Esophagus mucosa (tissue), 1 donor: ENCODE results near the gene PATL1. TPM values are rescaled to one million over a fixed set of nuclear protein-coding genes. Genes with fewer than 3 reads are reported as not detected.

Source experiments
- ATAC-seq: fragments of 200-7000 bp; cut with Tn5 transposase; one replicate; pipeline ENCODE4 v1.9.1; 2020
- total RNA-seq: library from RNA; stranded (reverse); gene quantifications from one replicate; pipeline ENCODE4 v1.2.4, GENCODE V29; 2023
- donor health status: DM: yes; HTN: yes; CAD: no.

The PATL1 gene
- total RNA-seq, 1 donor from 2014 or later: 20.6 TPM

DNA sequence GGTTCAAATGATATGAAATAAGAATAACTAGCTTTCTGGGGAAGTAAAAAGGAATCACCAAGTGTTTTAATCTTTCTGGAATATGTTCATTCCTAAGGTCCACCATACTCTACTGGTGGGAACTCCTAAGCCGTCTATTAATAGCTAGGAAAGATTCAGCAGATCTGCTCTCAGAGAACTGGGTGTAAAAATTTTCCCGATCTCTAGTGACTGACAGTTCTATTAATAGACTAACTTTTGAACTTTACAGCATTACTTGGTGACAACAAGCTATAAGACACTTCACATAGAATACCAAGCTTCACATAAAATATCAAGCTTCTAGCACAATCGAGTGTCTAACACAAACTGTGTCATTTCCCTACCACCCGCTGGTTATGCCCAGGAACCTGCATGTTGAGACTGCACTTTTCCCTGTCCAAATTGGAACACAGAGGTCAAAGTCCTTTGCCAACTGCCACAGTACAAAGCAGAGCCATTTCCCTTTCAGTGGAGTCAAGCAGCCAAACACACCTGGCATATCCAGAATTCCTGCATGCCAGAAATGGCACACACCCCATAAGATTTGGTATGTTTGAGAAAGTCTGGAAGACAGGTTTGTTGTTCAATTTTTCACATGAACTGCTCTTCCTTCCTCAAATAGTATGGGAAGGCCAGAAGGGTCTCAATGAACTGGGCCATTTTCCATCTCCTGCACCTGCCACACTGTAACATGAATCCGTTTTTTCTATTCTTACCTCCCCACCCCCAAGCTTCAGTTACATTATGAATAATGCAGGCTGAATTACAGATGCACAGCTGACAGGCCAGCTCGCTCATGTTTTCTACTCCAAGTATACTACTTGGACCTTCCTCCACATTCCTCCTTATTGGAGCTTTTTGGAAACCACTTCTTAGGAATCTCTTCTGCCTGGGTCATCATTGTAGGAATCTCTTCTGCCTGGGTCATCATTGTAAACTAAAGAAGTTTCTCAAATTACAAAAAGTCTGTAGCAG lies 57.0 kb downstream of the PATL1 start:
- no peak for ATAC-seq

DNA sequence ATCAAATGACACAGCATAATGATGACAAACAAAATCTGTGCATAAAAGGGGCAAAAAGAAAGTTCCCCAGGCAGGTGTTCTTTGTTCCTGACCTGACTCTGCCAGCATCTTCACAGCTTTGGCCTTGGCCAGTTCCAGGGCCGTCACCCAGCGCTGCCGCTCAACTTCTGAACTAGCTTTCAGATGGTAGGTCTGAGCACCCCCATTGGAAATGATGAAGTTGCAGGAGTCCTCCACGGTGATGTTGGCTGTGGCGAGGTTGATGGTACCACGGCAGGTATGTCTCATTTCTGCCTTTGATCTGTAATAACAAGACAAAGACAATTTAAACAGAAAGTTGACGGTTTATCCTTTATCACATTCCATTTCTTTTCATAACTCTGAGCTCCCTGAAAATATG lies 58.5 kb downstream of the PATL1 start:
- ATAC-seq: no peak

DNA sequence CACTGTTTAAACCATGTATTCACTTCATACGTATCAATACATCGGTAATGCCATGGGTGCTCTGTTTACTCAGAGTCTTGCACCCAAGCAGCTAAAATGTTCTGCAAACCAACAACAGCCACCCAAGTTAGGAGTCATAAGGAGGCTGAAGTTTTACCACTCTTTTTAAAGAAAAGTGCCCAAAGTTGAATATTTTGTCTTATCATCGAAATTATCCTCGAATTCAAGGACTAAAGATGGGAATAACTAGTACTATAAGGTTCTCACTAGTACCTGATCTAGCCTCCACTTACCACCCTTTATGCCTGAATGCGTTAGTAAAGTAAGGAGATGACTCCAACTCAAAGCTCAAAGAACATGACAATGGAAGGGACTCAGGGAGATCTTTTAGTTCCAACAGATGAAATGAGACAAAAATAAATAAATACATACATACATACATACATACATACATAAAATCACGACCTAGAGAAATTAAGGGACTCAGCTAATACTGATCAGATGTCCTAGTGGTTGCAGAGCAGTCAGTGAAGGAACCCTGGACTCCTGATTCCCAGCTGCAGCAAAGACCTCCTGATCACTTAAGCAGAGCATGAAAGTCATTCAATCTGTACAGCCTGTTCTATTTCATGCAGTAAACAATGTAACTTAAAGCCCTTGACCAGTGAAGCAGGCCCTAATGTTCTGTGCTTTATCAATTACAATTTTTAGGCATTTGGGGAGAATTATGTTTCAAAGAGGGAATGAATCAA lies 61.0 kb downstream of the PATL1 start:
- ATAC-seq: no peak

DNA sequence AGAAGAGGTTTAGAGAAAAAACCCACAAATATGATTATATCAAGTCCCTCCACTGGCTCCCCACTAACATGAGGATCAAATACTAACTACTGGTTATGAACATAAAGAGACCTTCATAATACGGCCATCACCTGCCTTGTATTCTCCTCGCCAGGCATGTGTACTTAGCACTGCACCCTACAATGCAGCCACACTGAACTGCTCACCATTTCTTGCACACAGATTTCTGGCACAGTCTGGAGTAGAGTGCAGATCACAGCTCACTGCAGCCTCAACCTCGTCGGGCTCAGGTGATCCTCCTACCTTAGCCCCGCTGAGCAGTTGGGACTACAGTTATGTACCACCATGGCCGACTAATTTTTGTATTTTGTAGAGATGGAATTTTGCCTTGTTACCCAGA lies 66.4 kb downstream of the PATL1 start:
- no peak for ATAC-seq

DNA sequence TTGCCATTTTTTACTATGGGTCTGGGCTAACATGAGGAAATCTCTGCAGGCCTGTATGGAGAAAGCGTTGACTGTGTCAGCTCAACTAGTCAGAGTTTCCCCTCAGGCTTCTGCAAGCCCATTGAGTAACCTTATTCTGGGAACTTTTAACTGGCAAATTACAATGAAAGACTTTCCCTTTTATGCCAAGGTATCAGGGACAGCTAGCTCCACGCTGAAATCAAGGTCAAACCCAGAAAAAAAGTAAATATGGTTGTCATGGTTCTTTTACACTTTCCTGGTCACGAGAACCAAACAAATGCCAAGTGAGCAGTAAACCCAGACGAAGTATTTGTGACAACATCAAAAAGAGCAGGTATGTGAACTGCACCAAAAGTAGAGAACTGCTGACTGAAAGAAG lies 67.0 kb downstream of the PATL1 start:
- ATAC-seq: no peak

DNA sequence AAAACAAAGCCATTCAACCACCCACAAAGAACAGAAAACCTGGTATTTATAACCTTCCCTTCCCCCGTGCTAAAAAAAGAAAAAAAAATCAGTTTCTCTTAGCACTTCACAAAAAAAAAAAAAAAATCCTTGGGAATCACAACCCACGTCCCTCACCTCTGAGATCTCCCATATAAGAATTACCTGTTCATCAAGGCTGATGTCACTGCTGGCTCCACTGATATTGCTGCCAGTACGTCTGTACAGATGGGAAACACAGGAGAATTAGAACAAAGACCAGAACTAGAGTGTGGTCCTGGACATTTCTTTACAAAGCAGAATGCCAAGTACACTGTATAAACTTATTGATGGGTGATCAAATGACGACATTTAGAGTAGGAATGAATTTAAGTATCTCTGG lies 68.2 kb downstream of the PATL1 start:
- no peak for ATAC-seq

DNA sequence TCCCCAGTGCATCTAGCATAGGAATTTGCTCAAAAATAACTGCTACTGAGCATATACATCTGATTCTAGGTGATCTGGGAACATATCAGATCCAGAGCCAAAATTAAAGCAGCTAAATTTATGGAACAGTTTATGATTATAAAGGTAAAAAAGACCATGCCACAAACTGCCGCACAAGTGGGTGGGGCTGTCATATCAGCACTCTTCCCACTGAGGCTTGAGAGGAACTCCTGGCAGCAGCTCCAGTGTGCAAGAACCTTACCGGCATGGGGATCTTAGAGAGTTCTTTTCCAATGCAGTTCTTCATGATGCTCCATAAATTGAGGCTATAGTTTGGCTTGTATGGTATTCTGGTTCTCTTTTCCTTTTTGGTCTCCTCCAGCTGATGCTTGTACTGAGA lies 68.6 kb downstream of the PATL1 start:
- no peak for ATAC-seq

DNA sequence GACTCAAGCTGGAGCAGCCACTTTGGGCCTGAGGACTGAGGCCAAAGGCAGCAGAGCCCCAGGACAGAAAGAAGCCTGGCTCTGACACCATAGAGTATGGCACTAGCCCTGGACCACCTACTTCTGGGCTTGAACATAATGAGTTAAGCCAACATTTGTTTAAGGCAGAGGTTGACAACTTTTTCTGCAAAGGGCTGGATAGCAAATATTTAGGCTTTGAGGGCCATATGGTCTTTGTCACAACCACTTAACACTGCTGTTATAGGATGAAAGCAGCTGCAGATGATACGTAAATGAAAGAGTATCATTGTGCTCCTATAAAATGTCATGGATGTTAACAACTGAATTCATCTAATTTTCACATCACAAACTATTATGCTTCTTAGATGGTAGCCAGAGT lies 69.9 kb downstream of the PATL1 start:
- no peak for ATAC-seq

Other genes with a start within 250 kb of the PATL1 start
- not detected for gene OR5A2, start 242.6 kb downstream of the PATL1 start, total RNA-seq
- not detected for gene OR5A1, start 232.6 kb downstream of the PATL1 start, total RNA-seq
- gene OR4D6, start 212.1 kb downstream of the PATL1 start, total RNA-seq: not detected
- not detected for gene OR4D10, start 195.7 kb downstream of the PATL1 start, total RNA-seq
- not detected for gene OR4D11, start 165.5 kb downstream of the PATL1 start, total RNA-seq
- gene OR4D9, start 157.5 kb downstream of the PATL1 start, total RNA-seq: not detected
- 24.0 TPM for gene OSBP, start 53.3 kb downstream of the PATL1 start, total RNA-seq
- gene OR10V1, start 44.8 kb upstream of the PATL1 start, total RNA-seq: not detected
- 12.1 TPM for gene STX3, start 86.3 kb upstream of the PATL1 start, total RNA-seq
- 33.6 TPM for gene MRPL16, start 141.7 kb upstream of the PATL1 start, total RNA-seq
- not detected for gene CBLIF, start 176.5 kb upstream of the PATL1 start, total RNA-seq
- gene TCN1, start 197.4 kb upstream of the PATL1 start, total RNA-seq: 45.8 TPM
- gene OOSP3, start 209.7 kb upstream of the PATL1 start, total RNA-seq: not detected